ENCODE data around the gene RBM43.

Gene RBM43

GRCh38 chr2:151289972-151290866 is 28.6 kb upstream of the RBM43 start:
- Mint-ChIP-seq H3K27me3 (ENCODE audit: low read depth, poor library complexity) (peaks cover 40% of the 10 kb centered on the region), H3K4me3 (peak overlapping the region; percentile 71), H3K4me1 (peaks cover 6% of the 10 kb centered on the region), H3K27ac (no peak overlapping the region), H3K36me3 (ENCODE audit: low read depth) (no peaks in the 10 kb centered on the region), H3K9me3 (peaks cover 17% of the 10 kb centered on the region)
- no peak for TF ChIP-seq CTCF (IDR thresholded peaks at IDR 0.05)
- DNase-seq = no peak

GRCh38 chr2:151287513-151288250 is 26.0 kb upstream of the RBM43 start:
- Mint-ChIP-seq H3K9me3 (peaks cover 23% of the 10 kb centered on the region), H3K27ac (no peak overlapping the region), H3K36me3 (ENCODE audit: low read depth) (no peaks in the 10 kb centered on the region), H3K27me3 (ENCODE audit: low read depth, poor library complexity) (peaks cover 40% of the 10 kb centered on the region), H3K4me1 (peaks cover 6% of the 10 kb centered on the region), H3K4me3 (peak overlapping the region; percentile 32)
- no peak for DNase-seq
- no peak for TF ChIP-seq CTCF (IDR thresholded peaks at IDR 0.05)

- no peak for DNase-seq
- Mint-ChIP-seq H3K9me3 (peaks cover 13% of the 10 kb centered on the region), H3K36me3 (ENCODE audit: low read depth) (no peaks in the 10 kb centered on the region), H3K27me3 (ENCODE audit: low read depth, poor library complexity) (peaks cover 12% of the 10 kb centered on the region), H3K4me3 (no peak overlapping the region), H3K27ac (no peak overlapping the region), H3K4me1 (no peaks in the 10 kb centered on the region)
- no peak for TF ChIP-seq CTCF (IDR thresholded peaks at IDR 0.05)
Measured at GRCh38 chr2:151282401-151282800, 20.7 kb upstream of the RBM43 start.

GRCh38 chr2:151280271-151280670 is 18.6 kb upstream of the RBM43 start:
- Mint-ChIP-seq H3K4me3 (no peak overlapping the region), H3K27me3 (ENCODE audit: low read depth, poor library complexity) (peaks cover 6% of the 10 kb centered on the region), H3K36me3 (ENCODE audit: low read depth) (no peaks in the 10 kb centered on the region), H3K27ac (no peak overlapping the region), H3K4me1 (no peaks in the 10 kb centered on the region), H3K9me3 (peaks cover 6% of the 10 kb centered on the region)
- DNase-seq = no peak
- no peak for TF ChIP-seq CTCF (IDR thresholded peaks at IDR 0.05)

- DNase-seq = no peak
- H3K4me3 Mint-ChIP-seq = no peak overlapping the region
- no peak overlapping the region for H3K27ac Mint-ChIP-seq
- H3K4me1 Mint-ChIP-seq = no peaks in the 10 kb centered on the region
- no peaks in the 10 kb centered on the region for H3K36me3 Mint-ChIP-seq (ENCODE audit: low read depth)
- H3K9me3 Mint-ChIP-seq = no peaks in the 10 kb centered on the region
- TF ChIP-seq CTCF (IDR thresholded peaks at IDR 0.05) = no peak
- peaks cover 6% of the 10 kb centered on the region for H3K27me3 Mint-ChIP-seq (ENCODE audit: low read depth, poor library complexity)
Measured at GRCh38 chr2:151278487-151278886, 16.8 kb upstream of the RBM43 start.
